Colonic mucosa (tissue), 4 donors: ENCODE results near the gene CCDC174. TPM values are rescaled to one million over a fixed set of nuclear protein-coding genes. Genes with fewer than 3 reads are reported as not detected.

Experiments
- DNase-seq: peaks from one replicate; pipeline ENCODE4 v3.0.0-alpha.2; 2020
- H3K27ac ChIP-seq: fragments of 200-600 bp; one replicate; pipeline ENCODE4 v1.8.0; 2021
- H3K27me3 ChIP-seq: fragments of 200-600 bp; one replicate; pipeline ENCODE4 v1.8.0; 2021
- H3K36me3 ChIP-seq: fragments of 200-600 bp; one replicate; pipeline ENCODE4 v1.8.0; 2021
- H3K4me1 ChIP-seq: fragments of 200-600 bp; one replicate; pipeline ENCODE4 v1.8.0; 2021; ENCODE audit warnings: mild to moderate bottlenecking
- H3K4me3 ChIP-seq: fragments of 200-600 bp; one replicate; pipeline ENCODE4 v1.8.0; 2021
- H3K9ac ChIP-seq, 2 donors: one replicate each; pipeline ENCODE4 v1.7.0; 2013; ENCODE audit warnings: control low read depth in 2 of 2, low read depth in 2 of 2, low read length in 2 of 2
- H3K9me3 ChIP-seq: fragments of 200-600 bp; one replicate; pipeline ENCODE4 v1.8.0; 2021
- intact Hi-C: fragments of 100-400 bp; cut with DNase I; formaldehyde crosslinking; loops from one replicate; pipeline ENCODE4 v1.14.1; 2022
- total RNA-seq, 2 donors: library from RNA; stranded (reverse); fragmentation: NEBNext Ultra II Directional in 1 of 2; extraction: Animal tissue kit (Norgen Biotek cat#: 25700) in 1 of 2; gene quantifications; one replicate each; pipeline ENCODE4 v1.2.1, GENCODE V29; 2021
- TF ChIP-seq, protein P1 (sequence below): fragments of 200-600 bp; IDR thresholded peaks from one replicate; pipeline ENCODE4 v1.8.0; 2022; ENCODE audit warnings: antibody characterized with exemption, mild to moderate bottlenecking
- donor health status: healthy.
- donor health status: DM: no; HTN: no; CAD: no.
- donor health status: DM: no; HTN: no; CAD: no.

CCDC174 gene
- total RNA-seq, 2 donors from 2014 or later: 15.4 to 17.9 TPM

DNA sequence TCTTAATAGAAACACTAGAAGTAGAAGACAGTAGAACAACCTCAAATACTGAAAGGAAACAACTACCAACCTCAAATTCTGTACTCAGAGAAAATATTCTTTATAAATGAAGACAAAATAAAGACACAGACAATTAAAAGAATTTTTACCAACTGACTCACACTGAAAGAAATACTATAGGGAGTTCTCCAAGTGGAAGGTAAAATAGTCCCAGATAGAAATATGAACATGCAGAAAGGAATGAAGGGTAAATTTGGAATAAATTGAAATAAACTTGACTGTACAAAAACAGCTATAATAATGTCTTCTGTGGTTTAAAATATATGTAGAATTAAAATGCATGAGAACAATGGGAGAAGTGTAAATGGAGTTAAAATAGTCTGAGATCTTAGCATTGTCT, 36.7 kb upstream of the CCDC174 start:
- intact Hi-C loops: no loop called here
- Histone ChIP-seq H3K36me3 (no peaks in the 10 kb centered on the region), H3K4me3 (no peak overlapping the region), H3K27ac (no peak overlapping the region), H3K9ac (no peak overlapping the region), H3K27me3 (no peaks in the 10 kb centered on the region), H3K9me3 (no peaks in the 10 kb centered on the region), H3K4me1 (no peaks in the 10 kb centered on the region)
- TF ChIP-seq, protein P1, sequence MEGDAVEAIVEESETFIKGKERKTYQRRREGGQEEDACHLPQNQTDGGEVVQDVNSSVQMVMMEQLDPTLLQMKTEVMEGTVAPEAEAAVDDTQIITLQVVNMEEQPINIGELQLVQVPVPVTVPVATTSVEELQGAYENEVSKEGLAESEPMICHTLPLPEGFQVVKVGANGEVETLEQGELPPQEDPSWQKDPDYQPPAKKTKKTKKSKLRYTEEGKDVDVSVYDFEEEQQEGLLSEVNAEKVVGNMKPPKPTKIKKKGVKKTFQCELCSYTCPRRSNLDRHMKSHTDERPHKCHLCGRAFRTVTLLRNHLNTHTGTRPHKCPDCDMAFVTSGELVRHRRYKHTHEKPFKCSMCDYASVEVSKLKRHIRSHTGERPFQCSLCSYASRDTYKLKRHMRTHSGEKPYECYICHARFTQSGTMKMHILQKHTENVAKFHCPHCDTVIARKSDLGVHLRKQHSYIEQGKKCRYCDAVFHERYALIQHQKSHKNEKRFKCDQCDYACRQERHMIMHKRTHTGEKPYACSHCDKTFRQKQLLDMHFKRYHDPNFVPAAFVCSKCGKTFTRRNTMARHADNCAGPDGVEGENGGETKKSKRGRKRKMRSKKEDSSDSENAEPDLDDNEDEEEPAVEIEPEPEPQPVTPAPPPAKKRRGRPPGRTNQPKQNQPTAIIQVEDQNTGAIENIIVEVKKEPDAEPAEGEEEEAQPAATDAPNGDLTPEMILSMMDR: no peak
- DNase-seq: no peak

DNA sequence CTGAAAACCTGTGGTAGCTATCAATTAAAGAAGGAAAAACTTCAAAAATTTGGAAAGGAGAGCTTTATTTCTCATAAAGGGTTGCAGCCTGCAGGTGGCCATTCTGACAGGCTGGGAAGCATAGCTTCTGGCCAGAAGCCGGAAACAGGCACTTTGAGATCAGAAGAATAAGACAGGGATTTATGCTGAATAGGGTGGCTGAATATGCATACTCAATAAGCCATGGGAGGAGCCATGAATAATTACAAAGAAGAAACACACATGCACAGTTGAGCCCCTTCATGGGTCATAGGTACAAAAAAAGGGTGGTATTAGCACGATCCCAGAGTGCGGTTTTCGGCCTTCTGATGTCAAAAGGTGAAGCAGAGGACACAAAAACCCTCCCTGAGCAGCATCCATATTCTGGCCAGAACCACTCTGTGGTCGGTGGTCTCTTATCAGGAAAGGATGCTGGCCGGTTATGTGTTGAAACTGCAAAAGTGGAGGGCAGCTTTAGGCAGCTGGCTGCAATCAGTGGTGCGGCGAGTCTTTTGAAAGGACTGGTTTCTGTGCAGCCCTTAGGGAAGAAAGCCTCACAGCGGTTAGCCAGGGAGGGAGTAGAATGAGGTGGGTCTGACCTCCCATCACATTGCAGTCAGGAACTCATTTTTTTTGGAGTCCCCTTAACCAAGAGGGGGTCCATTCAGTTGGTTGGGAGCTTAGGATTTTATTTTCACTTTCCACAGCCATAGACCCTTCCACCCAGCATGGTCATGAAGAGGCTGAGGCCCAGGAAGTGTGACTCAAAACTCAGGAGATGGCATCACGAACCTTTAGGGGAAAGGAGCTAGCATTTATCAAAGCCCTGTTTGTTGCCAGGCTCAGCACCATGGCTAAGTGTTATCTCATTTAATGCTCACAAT, 34.7 kb upstream of the CCDC174 start:
- H3K4me3 ChIP-seq: no peak overlapping the region
- TF ChIP-seq, protein P1: no peak
- H3K4me1 ChIP-seq: no peaks in the 10 kb centered on the region
- H3K9me3 ChIP-seq: no peaks in the 10 kb centered on the region
- H3K27ac ChIP-seq: no peak overlapping the region
- no peak overlapping the region for H3K9ac ChIP-seq
- no peaks in the 10 kb centered on the region for H3K27me3 ChIP-seq
- intact Hi-C loops: no loop called here
- DNase-seq: no peak
- no peaks in the 10 kb centered on the region for H3K36me3 ChIP-seq

DNA sequence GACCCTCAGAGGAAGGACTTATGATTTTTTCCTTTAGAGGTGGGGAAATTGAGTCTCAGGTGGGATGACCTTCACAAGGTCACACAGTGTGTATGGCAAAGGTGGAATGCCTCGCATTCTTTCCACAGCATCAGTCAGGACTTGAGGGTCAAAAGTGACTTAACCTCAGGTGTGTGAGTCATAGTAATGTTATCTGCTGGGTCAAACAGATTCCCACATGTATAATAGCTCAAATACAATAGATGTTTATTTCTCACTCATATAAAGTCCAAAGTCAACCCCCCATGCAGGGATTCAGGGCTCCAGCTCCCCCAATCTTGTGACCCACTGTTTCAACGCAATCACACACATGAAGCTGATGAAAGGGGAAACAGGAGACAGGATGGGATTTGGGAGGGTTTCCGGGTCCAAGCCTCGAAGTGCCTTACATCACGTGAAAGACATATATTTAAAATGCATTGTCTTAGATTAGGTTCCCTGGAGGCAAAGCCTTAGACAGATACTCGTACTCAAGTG, 34.0 kb upstream of the CCDC174 start:
- intact Hi-C loops: no loop called here
- no peak overlapping the region for H3K4me3 ChIP-seq
- H3K36me3 ChIP-seq: no peaks in the 10 kb centered on the region
- no peak overlapping the region for H3K27ac ChIP-seq
- H3K4me1 ChIP-seq: no peaks in the 10 kb centered on the region
- no peak overlapping the region for H3K9ac ChIP-seq
- no peaks in the 10 kb centered on the region for H3K9me3 ChIP-seq
- DNase-seq: no peak
- no peaks in the 10 kb centered on the region for H3K27me3 ChIP-seq
- TF ChIP-seq, protein P1: no peak

DNA sequence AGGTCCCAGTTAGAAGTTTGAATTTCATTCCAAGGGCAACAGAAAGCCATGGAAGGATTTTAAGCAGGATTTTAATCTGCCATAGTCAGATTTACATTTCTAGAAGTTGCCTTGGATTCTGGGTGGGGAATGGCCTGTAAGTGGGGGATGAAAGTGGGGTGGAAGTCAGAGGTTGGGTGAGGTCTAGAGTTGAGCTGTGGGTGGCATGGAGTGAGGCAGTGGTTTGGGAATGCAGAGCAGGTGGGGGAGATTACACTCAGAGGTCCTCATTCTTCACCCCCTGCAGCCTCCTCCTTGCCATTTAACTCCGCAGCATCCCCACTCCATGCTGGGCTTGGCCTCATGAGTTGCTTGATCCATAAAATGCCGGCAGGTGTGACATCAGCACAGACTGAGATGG, 32.0 kb upstream of the CCDC174 start:
- Histone ChIP-seq H3K9me3 (no peaks in the 10 kb centered on the region), H3K36me3 (no peaks in the 10 kb centered on the region), H3K27me3 (no peaks in the 10 kb centered on the region), H3K4me3 (no peak overlapping the region), H3K9ac (no peak overlapping the region), H3K27ac (no peak overlapping the region), H3K4me1 (no peaks in the 10 kb centered on the region)
- intact Hi-C loops: no loop called here
- DNase-seq: no peak
- TF ChIP-seq, protein P1: no peak

DNA sequence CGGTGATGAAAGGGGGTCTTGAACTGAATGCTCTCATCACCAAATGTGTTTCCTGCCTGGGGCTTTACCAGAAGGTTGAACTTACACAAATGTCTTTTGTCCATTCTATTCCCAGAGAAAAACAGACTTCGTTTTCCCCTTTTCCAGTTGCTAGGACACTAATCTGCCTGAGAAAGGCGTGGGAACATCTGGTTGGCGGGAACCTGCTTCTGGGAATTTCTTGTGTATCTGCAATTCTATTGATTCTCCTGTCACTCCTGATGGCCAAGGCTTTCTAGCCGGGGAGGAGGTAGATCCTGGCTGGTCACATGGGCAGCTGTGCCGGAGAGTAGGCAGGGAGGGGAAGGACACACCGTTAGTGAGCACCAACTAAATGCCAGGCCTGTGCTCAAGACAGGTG, 31.1 kb upstream of the CCDC174 start:
- TF ChIP-seq, protein P1: no peak
- intact Hi-C loops: no loop called here
- H3K4me3 ChIP-seq: no peak overlapping the region
- H3K36me3 ChIP-seq: no peaks in the 10 kb centered on the region
- no peak overlapping the region for H3K27ac ChIP-seq
- DNase-seq: no peak
- no peaks in the 10 kb centered on the region for H3K27me3 ChIP-seq
- H3K4me1 ChIP-seq: no peaks in the 10 kb centered on the region
- no peaks in the 10 kb centered on the region for H3K9me3 ChIP-seq
- H3K9ac ChIP-seq: no peak overlapping the region
